HG02970 (cell line): Measurements from ENCODE around the gene NPAS3.

Experiments used
- ATAC-seq: cut with Tn5 transposase; IDR thresholded peaks from one replicate; pipeline ENCODE4 v1.9.1; 2021; ENCODE audit warnings: mild to moderate bottlenecking, moderate library complexity, moderate number of reproducible peaks; ENCODE audit not compliant: unreplicated experiment, low FRiP score

The NPAS3 gene

DNA sequence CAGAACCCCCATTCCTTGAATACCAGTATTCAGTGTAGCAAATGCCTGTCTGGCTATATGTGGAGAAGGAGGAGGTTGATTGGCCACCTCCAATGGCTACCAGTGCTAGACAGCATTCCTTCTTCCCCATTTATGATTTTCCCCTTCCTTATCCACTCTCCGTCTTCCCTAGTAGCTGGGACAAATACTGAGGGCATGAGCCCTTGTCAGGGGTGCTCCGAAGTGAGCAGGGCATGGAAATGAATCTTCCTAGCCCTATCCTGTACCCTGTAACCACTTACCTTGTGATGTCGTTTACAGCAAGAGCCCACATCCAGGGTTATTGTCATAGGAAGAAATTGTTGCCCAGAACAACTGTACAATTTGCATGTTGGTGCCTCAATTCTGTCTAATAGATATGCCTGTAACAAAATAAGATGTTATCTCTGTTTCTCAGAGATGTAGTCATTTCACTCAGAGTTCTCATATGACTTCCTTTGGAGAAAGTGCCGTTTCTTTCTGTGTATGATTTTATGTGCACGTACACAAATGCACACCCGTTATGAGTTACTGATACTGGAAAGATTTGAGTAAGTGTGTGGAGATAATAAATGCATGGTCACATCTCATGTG, 588.5 kb downstream of the NPAS3 start:
- ATAC-seq = no peak

DNA sequence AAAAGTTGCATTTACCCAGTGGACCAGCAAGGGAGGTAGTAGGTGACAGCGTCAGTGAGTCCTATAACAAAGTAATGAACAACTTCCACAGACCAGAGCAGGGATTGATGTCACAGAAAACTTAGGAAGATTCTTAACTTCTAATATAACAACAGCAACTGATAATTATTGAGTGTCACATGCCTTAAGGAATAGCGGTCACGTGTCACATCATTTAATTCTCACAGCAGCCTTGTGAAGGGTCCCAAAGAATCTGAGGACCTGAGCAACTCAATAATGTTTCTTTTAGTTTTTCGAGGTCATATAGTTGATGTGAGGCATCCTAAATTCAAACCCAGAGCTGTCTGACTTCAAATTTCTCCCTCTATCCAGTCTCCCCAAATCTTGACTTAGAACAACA, 590.0 kb downstream of the NPAS3 start:
- ATAC-seq = no peak

DNA sequence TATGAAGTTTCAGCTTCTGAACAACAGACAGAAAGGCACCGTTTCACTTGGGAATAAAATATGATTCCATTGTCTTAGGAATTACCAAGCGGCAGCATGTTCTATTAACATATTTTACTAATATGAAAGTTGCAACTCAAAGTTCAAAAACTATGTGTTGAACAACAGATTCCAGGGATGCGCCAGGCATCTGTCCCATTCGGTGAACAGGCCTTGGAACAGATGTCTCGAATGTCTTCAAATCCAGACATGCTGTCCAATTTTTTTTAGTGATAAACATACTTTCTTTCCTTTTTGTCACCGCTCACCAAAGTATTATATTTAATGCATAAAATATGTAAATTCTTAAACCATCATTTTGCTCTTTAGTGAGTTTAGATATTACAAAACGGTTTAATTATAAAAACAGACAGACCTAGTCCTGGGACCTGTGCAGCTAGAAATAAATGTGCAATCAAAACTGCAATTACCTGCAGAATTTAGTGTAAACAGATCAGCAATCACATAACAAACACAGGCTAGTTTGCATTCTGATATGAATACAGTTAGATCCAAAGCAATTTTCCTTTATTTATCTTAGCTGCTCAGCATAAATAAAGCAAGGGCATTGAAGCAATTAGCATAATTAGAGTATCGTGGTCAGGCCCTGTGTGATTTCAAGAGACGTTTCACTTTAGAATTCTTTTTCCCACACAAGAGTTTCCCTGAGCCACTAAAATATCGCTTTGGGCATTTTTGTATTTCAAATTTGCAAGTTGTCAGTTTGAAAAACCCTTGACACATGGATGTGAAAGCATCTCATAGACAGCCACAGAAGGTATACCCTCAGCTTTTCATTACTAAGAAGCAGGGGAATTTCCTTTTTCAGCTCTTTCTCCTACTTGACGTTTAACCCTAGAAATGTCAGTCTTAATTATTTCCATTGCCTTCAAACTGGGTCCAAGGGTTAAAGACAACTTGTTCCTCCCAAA, 591.4 kb downstream of the NPAS3 start:
- no peak for ATAC-seq

DNA sequence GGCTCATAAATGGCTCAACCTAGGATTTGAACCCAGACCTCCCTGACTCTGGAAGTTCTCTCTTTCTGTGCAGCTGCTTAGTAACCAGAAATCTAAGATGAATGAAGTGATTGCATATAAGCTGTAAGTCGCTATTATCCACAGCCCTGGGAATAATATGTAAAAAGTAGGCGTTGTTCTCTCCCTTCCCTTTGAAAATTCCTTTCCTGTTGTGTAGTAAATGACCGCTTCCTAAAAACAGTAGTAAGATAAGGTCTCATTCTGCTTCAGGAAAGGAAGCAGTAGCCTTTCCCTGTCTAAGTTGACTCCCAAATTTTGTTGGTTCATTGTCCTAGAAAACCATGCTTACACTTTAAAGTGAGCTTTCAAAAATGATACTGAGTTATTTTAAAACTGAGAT, 593.9 kb downstream of the NPAS3 start:
- ATAC-seq = no peak

DNA sequence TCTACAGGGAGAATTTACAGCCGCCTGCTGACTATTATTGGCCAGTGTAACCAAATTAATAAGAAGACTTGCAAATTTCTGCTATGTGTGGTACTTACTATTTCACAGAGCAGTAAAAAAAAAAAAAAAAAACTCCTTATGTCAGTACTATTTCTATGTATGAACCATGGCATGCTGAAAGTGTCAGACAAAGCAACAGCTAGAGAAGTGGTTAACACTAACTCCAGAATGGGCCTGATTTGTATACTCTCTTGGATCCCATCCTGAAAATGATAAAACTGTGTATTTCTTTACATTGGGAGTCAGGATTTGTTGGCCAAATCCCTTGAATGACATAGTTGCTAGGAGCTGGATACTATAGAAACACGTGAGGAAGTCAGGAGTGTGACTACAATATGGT, 595.4 kb downstream of the NPAS3 start:
- no peak for ATAC-seq

DNA sequence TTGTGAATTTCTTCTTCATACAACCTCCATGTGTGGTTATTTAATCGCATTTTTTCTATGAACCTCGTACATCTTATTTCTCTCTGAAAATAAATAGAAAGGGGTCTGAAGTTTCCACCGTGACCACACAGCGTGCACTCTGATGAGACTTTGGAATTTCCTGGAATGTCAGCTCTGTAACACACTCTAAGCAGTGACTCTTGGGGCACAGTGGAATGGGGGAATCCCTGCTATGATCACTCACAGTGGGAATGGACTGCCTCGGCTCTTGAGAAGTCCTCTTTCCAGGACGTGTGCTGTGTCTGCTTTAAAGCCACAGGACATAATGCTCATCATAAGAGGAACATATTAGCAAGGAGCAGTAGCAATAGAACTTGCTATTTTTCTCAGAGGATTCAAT, 596.0 kb downstream of the NPAS3 start:
- no peak for ATAC-seq

DNA sequence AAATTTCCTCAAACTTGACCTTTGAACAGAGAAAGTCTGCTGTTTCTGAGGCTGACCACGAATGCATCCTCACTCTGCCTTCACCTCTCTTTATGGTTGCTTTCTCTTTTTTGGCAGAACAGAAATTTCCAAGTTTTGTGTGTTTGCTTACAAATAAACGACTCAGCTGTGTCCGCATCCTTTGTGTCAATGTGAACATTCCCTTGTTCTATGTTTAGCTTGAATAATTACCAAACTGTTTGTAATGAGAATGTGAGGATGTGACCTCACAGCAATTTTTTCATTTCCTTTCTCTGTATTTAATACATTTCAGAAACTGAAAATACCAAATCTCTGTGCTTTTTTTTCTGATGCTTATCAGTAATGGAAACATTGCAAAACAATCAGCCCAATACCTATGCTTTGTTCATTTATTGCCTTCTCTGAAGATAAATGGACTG, 601.3 kb downstream of the NPAS3 start:
- ATAC-seq = no peak

DNA sequence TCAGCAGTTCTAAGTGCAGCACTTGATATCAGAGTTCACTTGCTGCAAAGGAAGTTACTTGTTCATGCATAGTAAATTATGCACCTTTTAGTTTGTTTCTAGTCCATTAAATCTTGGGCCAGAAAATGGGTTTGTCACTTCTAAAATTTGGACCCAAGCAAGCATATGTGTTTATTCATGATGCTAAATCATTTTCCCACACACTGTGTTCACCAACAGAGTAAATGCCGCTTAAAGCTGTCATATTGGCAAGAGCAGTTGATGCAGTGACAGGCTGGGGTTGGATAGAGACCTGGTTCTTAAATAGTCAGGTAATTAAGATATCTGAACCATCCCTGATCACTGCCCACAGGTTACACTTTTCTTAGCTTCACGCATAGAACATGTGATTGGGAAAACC, 602.5 kb downstream of the NPAS3 start:
- ATAC-seq = no peak

DNA sequence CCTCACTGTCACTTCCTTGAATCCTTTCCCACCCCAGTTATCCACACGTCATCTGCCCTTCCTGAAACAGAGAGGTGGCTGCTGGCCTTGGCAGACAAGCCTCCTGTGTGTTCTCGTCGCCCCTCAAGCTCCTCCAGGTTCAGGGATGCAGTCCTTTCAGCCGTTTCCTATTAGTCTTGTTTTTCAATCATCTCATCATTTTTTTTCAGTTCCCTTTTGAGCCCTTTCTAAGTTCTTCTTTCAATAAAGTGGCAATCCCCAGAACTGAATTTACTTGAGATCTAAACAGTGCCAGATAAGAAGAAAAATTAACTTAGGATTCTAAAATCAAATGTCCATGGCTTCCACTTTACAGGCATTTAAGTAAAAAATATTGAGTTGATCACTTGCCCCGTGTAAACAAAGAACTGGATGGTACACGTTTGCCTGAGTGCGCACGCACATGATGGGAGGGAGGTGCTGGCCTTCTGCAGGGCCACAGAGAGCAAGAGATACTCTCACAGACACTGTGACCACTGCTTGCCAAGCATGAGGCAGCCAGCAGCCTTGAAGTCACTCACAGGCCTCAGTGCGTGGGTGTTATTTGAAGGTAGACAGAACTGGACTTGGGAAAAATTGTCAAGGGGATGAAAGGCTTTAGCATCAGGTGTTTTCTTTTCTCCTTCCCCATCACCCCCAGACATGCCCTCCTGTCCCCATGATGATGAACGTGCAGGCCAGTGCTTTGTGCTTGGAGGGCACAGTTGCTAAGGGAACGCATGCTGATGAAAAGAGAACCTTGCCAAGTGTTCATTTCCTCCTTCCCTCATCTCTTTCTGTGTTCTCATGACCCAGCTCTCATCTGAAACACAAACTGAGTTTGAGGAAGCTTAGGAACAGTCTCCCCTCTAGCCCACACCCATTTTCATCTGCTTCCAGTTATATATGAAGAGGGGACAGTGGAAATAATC, 603.9 kb downstream of the NPAS3 start:
- no peak for ATAC-seq

DNA sequence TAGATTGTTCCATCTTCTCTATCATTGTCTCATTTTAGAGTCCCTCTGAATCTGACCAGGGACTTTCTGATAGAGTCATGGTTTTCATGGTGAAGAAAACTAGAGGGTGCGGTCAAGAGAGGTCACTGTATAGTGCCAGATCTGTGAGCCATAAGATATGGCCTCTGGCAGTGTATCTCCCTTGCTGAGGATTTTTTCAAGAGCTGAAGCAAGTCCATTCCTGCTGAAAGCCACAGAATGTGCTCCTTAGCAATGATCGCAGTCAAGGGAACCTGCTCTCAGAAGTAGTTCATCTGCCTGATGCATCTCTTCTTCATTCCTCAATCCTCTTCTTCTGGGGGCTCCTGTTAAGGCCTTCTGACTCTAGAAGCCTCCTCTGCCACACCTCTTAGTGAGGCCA, 607.0 kb downstream of the NPAS3 start:
- ATAC-seq = no peak

DNA sequence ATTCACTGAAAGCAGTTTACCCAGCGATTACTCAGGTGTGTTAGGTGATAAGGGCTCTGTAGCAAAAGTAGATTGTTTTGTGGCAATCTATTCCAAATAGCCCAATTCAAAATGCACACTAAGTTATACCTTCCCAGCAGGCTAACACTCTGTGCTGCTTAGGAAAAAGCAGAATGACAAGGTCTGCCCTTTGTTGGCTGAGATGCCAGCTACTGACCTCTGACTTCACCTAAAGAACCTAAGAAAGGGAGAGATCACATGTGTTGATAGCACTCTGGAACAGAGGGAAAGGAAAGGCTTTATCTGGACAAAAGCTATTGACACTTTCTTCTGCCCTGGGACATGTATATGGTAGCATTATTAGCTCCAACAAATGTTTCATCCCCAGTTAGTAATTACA, 609.9 kb downstream of the NPAS3 start:
- no peak for ATAC-seq

DNA sequence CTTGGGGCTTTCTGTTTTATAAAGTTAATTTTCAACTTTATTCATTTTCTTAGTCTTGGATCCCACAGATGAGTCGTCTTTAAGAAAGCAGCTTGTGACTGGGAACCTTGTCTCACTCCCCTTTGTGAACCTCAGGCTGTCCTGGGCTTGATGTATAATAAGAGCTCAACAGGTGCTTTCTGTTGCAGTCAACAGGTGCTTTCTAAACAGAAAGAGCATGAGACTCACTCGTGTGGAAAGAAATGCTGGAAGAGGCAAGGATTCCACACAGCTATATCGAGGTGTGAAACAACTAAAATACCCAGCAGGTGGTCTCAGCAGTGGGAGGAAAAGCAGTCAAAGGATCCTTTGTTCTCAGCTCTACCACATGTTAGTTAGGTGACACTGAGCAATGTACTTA, 613.3 kb downstream of the NPAS3 start:
- no peak for ATAC-seq

DNA sequence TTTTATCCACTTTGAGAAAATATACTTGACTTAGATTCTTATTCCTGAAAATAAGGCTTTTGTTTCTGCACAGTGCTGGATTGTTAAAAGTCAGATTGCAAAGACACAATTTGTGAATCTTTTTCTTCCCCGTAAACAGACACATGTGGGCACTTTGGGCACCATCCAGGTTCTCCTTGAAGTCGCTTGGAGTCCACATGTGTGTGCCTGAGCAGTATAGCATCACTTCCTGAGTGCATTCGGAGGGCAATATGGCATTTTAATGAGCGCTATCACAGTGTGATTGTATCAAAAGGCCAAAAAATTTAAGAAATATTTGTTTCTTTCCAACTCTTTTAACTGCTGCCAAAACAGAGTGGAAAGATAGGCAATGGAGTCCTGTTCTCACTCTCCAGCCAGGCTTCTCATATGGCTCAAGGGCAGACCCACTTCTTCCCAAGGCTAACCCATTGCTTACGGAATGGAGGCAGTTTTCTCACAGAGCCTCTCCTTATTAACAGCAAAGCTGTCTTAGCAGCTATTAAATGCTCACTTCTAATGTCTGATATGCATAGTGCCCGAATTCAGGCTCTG, 615.1 kb downstream of the NPAS3 start:
- ATAC-seq = no peak

DNA sequence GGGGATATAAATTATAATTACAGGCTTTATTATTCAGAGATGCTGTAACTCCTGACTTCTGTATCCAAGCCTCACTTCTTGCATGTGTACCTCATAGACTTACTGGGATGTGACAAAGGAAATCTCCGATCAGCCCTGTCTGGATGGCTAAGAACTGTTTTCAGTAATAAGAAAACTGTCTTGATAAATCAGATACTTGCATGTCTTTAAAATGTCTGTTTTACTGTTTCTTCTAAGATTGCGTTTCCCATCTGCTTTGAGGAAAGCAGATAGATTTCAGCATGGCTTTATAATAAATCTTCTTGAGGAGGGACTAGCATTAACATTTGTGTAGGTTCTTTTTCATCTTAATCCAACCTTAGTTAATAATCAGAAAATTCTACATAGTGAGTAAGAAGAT, 616.3 kb downstream of the NPAS3 start:
- no peak for ATAC-seq

DNA sequence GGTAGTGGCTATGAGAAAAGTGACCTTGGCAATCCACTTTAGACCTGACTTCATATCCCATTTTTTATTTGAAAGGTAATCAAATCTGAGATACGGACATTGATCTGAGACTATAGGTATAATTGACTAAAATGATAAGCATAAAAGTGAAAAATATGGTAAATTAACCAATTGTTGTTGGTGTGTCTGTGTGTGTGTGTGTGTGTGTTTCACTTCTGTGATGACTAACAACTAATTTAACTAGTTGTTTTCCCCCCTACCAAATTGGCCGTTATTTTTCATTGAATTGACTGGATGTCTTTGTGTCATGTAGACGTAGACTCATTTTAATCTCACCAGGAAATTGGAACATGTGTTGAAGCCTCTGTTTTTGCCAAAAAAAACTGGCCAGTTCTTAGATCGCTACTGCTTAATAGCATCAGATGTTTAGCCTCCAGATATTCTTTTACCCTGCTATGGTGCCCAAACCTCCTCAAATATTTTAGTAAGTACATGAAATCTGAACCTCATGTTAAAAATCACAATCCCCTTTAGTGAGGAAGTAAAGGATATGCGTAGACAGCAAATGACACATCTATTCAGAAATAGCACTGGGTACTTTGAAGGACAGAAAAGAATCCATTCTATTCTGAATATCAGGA, 617.2 kb downstream of the NPAS3 start:
- no peak for ATAC-seq

DNA sequence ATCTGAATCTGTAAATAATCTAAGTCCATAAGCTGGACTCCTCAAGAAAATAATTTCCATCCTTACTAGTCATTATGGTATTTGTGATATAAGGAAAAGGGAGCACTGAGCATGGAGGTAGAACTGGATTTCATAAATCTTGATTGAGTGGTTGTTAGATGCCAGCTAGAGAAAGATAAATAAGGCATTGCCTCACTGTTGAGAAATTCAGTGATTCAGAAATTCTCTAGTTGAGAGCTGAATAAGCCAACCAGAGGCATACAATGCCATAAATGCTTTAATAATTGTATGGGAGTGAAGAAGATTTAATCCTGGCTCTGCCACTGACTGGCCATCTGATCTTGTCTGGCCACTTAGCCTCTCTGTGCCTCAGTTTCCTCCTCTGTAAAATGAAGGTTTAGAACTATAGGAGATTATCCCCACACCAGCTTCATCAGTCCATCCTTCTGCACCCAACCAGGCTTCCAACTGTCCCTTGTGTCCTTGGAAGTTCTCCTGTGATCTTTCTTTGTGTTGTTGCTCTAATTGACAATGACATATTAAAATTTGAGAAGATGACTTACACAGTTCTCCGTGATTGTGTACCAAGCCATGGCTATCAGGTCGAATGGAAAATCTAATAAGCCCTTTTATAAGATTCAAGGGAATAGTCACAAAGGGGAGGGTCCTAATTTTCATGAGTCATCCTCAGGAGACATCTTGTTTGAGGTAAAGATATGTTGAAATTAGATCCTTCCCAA, 617.9 kb downstream of the NPAS3 start:
- no peak for ATAC-seq

DNA sequence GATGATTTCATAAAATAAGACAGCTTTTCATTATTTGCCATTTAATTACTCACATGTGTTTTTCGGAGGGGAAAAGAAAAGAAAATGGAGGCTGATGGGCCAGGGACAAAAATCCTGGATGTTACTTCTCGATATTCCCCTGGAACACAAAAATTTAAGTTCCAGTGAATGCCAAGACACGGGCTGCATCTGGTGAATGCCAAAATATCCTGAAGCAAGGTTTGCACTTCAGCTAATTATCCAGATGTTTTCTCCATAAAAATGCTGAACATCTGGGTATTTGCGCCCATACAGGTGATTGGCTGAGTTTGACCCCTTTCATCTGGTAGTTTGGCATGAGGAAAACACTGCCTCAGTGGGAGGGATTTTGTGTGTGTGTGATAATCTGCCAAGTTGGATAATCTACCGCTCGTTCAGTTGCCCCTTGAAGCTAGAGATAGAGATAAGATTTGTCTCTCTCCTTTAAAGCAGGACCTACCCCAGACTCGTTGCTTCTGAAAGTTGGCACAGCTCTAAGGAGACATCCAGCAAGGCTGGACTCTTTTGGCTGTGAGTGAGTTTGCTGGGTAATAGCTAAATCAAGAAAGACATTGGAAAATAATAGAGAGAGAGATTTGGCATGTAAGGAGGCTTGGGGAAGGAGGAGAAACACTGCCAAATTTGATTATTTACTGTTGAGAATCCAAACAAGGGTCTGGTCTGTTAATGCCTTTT, 622.2 kb downstream of the NPAS3 start:
- ATAC-seq = no peak

DNA sequence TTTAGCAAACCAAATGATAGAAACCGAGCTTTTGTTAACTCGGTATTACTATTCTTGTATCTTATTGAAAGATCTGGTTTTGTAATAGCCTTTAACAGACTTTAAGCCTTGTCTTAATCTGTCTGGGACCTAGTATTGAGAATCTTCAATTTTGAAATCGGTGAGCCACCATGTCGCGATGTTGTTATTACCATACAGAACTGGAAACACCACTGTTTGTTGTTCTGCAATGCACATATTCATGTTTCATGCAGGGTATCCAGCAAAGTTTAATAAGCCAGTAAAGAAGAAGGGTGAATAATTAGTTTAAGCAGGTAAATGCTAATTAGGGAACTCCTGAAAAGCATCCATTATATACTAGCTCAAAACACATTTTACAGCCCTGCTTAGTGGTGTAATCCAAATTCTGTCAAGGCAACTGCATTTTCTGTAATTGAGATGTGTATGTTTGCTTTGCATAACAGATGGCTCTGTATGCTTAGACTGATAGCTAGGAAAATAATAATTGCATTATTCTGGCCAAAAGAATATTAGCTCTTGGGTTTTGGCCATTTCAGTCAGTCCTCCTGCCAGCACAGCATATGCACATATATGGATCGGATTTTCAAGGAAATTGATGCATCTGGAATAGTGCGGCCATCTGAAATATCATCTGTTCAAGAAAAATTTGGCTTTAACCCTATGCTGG, 623.0 kb downstream of the NPAS3 start:
- no peak for ATAC-seq
